ENCODE data around the gene CFDP1.

The CFDP1 gene

DNA sequence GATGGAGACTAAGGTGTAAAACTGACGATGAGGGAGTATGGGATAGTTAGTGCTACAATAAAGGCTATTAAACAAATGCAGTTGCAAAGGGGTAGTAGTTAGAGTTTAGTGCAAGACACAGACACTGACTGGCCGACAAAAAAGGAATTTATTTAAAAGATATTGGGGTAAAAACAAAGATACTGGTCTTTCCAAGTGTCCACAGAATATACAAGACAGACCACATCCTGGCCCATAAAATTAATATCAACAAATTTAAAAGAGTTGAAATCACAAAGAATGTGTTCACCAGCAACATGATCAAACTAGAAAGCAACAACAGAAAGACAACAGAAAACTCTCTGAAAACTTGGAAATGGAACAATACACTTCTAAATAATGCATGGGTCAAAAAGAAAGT lies 54.7 kb downstream of the CFDP1 start:
- H3K4me1 ChIP-seq = peaks cover 18% of the 10 kb centered on the region
- no peak overlapping the region for H3K9ac ChIP-seq
- TF ChIP-seq Cebpa-rat (IDR thresholded peaks at IDR 0.05) = no peak
- peaks cover 82% of the 10 kb centered on the region for H4K20me1 ChIP-seq
- H3K36me3 ChIP-seq = peaks cover 43% of the 10 kb centered on the region
- no peaks in the 10 kb centered on the region for H3K27me3 ChIP-seq
- H3K4me2 ChIP-seq = no peak overlapping the region
- no peak overlapping the region for H3K4me3 ChIP-seq
- H3K27ac ChIP-seq = no peak overlapping the region
- no peaks in the 10 kb centered on the region for H3K9me3 ChIP-seq

DNA sequence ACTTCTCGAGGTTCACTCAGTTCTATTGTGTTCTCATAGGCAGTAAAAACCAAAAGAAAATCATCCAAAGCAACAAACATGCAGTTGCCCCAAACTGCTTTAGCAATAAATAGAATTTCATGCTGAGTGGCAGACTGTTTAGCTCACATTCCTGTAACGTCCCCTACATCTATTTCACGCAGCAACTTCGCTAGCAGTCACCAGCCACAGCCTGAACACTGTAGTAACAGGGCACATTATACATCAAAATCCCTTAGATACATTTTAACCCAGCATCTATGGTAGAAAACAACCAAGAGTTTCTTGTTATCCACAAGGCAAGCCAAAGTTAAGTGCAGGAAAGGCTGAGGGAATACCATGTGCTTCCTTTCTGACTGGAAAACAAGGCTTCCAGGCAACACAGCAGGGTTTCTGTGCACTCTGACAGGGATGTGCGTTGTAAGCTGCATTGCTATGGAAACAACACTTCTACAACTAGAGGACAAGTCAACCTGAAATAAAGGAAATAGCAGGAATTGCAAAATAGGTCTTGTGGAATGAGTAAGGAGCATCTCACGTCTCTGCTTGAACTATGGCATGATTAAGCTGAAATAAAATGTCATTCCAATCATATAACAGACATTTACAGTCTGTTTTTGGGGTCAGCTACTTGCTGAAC lies 55.4 kb downstream of the CFDP1 start:
- Histone ChIP-seq H3K27me3 (no peaks in the 10 kb centered on the region), H3K36me3 (peaks cover 43% of the 10 kb centered on the region), H3K4me2 (no peak overlapping the region), H3K4me3 (no peak overlapping the region), H3K9ac (no peak overlapping the region), H3K9me3 (no peaks in the 10 kb centered on the region), H3K27ac (no peak overlapping the region), H4K20me1 (peaks cover 83% of the 10 kb centered on the region), H3K4me1 (peaks cover 18% of the 10 kb centered on the region)
- no peak for TF ChIP-seq Cebpa-rat (IDR thresholded peaks at IDR 0.05)

DNA sequence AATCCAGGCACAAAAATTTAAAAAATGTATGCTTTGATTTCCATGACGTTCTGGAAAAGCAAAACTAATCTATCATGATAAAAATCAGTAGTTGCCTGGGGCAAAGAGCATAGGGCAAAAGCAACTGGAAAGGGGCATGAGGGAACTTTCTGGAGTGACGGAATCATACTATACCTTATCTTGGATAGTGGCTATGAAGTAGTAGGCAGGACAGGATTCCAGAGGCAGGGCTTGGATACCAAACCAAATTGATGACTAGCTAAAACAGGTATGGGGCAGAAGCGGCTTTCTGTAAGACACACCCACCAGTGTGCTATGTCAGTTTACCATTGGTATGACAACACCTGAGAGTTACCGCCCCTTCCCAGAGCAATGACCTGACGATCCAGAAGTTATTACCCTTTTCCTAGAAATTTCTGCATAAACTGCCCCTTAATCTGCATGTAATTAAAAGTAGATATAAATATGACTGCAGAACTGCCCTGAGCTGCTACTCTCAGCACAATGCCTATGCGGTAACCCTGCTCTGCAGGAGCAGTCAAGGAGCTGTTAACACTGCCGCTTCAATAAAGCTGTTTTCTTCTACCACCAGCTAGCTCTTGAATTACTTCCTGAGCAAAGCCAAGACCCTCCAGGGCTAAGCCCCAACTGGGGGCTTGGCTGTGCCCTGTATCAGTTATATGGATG lies 56.7 kb downstream of the CFDP1 start:
- Histone ChIP-seq H3K4me2 (no peak overlapping the region), H3K36me3 (peaks cover 39% of the 10 kb centered on the region), H3K27me3 (no peaks in the 10 kb centered on the region), H4K20me1 (peaks cover 77% of the 10 kb centered on the region), H3K9me3 (no peaks in the 10 kb centered on the region), H3K9ac (no peak overlapping the region), H3K27ac (no peak overlapping the region), H3K4me3 (no peak overlapping the region), H3K4me1 (peaks cover 18% of the 10 kb centered on the region)
- no peak for TF ChIP-seq Cebpa-rat (IDR thresholded peaks at IDR 0.05)

DNA sequence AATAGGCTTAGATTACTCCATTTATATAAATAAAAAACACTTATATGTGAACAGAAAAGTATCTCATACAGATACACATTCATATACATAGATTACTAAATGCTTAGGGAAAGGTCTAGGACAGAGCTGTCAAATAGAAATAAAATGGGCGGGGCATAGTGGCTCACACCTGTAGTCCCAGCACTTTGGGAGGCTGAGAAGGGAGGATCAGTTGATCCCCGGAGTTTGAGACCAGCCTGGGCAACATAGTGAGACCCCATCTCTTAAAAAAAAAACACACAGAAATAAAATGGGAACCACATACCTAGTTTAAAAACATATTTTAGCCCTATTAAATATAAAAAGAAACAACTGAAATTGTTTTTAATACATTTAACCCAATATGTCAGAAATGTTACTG lies 58.9 kb downstream of the CFDP1 start:
- peaks cover 46% of the 10 kb centered on the region for H3K36me3 ChIP-seq
- TF ChIP-seq Cebpa-rat (IDR thresholded peaks at IDR 0.05) = no peak
- peaks cover 55% of the 10 kb centered on the region for H4K20me1 ChIP-seq
- H3K9me3 ChIP-seq = no peaks in the 10 kb centered on the region
- H3K4me1 ChIP-seq = peaks cover under 1% of the 10 kb centered on the region; the same call in 1 of the 2 replicates
- H3K9ac ChIP-seq = no peak overlapping the region
- no peak overlapping the region for H3K27ac ChIP-seq
- no peak overlapping the region for H3K4me3 ChIP-seq
- H3K4me2 ChIP-seq = no peak overlapping the region
- no peaks in the 10 kb centered on the region for H3K27me3 ChIP-seq

DNA sequence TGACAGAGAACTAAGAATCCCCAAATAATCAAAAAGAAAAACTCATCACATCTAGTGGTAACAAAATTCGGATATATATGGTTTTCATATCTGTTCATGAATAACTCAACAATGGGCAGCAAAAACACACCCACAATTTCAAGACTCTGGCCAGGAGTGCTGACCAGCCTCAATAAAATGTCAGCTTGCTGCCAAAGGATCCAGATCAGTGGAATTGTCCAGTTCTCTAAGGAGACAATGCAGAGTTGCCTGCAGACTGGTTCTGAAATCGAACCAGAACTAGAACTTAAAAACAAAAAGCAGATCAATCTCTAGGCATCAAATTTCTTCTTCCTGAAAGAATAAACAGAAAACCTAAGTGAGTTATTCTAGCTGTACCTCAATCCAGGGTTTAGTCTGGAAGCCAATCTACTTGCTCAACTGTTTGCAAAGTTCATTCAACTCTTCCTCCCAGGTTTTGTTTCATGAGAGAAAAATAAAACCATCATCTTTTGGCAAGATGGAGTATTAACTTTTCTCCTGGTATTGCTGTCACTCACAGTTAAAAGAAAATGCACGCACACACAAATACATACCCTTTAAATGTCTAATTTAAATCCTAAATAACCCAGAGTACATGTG lies 61.0 kb downstream of the CFDP1 start:
- Histone ChIP-seq H3K4me2 (no peak overlapping the region), H3K4me3 (no peak overlapping the region), H4K20me1 (peaks cover 35% of the 10 kb centered on the region)

DNA sequence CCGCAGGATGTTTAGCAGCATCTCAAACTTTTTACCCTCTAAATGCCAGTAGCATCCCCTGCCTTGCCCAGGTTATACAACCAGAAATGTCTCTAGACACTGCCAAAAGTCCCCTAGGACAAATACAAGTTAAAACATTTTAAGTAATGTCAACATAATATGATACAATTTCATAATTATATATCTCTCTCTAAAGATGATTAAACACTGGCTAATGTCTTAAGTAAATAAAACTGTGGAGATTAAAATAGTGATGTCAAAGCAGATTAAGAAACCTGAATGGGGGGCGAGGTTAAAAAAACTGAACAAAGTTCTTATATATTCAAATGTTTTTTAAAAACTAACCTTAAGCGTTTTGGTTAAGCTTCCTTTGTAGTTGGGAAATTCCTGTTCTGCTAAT lies 62.1 kb downstream of the CFDP1 start:
- Histone ChIP-seq H3K4me2 (no peak overlapping the region), H3K27ac (no peak overlapping the region), H3K9me3 (no peaks in the 10 kb centered on the region), H3K9ac (no peak overlapping the region), H3K36me3 (peaks cover 31% of the 10 kb centered on the region), H4K20me1 (peaks cover 23% of the 10 kb centered on the region), H3K27me3 (no peaks in the 10 kb centered on the region), H3K4me1 (no peaks in the 10 kb centered on the region), H3K4me3 (no peak overlapping the region)
- no peak for TF ChIP-seq Cebpa-rat (IDR thresholded peaks at IDR 0.05)

More for the DNA sequence above, 61.0 kb downstream of the CFDP1 start:
- Histone ChIP-seq H3K9me3 (no peaks in the 10 kb centered on the region), H3K27me3 (no peaks in the 10 kb centered on the region), H3K36me3 (peaks cover 34% of the 10 kb centered on the region), H3K9ac (no peak overlapping the region), H3K4me1 (no peaks in the 10 kb centered on the region), H3K27ac (no peak overlapping the region)
- no peak for TF ChIP-seq Cebpa-rat (IDR thresholded peaks at IDR 0.05)

DNA sequence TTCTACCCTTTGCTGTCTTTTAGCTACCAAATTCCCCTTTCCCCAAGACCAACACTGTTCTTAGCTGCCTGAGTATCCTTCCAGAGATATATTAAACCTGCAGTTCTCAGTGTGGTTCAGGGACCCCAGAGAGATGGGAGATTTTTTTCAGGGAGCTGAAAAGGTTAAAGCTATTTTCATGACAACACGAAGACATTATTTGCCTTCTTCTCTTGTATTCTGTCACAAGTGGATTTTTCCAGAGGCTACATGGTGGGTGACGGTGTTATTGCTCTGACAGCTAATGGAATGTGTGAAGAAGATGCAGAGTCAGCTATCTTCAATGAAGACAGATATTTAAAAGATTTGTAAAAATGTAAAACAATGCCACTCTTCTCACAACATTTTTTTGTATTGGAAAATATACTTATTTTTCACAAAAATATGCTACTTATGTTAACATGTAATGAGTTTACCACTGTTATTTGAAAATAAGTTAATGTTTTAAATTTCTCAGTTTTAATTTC lies 69.0 kb downstream of the CFDP1 start:
- Histone ChIP-seq H3K27me3 (no peaks in the 10 kb centered on the region), H3K27ac (no peak overlapping the region), H3K9ac (no peak overlapping the region), H3K4me1 (no peaks in the 10 kb centered on the region), H3K4me2 (no peak overlapping the region), H4K20me1 (0 out of 2 replicates have a peak, but pooled peaks cover 6% of the 10 kb centered on the region), H3K4me3 (no peak overlapping the region), H3K9me3 (no peaks in the 10 kb centered on the region), H3K36me3 (peaks cover 40% of the 10 kb centered on the region)
- no peak for TF ChIP-seq Cebpa-rat (IDR thresholded peaks at IDR 0.05)

DNA sequence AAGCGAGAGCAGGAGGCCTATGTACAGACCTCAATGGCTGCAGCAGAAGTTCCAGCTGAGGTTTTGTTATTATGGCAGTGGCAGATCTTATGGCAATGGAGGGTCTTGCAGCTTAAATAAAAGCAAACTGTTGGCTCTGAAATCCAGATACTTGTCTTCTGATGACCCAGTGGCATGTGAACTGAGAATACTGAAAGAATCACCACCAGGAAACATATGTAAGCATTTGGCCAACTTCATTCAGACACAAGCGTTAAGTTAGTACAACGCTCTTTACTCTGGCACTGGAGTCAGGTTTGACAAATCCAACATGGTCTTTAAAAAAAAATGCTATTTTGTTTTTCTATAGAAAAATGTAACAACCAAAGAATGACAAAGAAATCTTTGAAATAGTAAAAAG lies 70.5 kb downstream of the CFDP1 start:
- no peak for TF ChIP-seq Cebpa-rat (IDR thresholded peaks at IDR 0.05)
- Histone ChIP-seq H3K9me3 (no peaks in the 10 kb centered on the region), H3K9ac (no peak overlapping the region), H4K20me1 (0 out of 2 replicates have a peak, but pooled peaks cover 6% of the 10 kb centered on the region), H3K4me3 (no peak overlapping the region), H3K4me1 (no peaks in the 10 kb centered on the region), H3K36me3 (peaks cover 38% of the 10 kb centered on the region), H3K27me3 (no peaks in the 10 kb centered on the region), H3K4me2 (no peak overlapping the region), H3K27ac (no peak overlapping the region)

DNA sequence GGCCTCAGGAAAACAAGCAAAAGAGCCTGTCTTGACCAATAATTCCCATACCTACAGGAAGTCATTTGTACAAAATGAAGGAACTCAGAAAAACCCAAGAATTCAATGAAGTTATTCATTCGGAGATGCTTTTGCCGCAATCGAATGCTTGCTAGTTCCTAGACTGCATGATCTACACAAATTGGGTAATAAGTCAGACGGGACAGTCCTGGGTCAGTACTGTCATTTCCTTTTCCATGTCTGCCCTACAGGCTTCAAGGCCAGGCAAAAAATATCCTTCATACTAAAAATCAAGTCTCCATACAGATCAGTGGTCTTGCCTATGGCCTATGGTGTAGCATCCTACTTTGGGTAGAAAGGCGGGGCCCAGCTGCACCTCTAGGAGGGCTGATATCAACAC lies 71.4 kb downstream of the CFDP1 start:
- H3K9me3 ChIP-seq = no peaks in the 10 kb centered on the region
- H3K27ac ChIP-seq = no peak overlapping the region
- H3K4me1 ChIP-seq = no peaks in the 10 kb centered on the region
- no peak overlapping the region for H3K4me3 ChIP-seq
- H3K9ac ChIP-seq = no peak overlapping the region
- no peak for TF ChIP-seq Cebpa-rat (IDR thresholded peaks at IDR 0.05)
- H3K4me2 ChIP-seq = no peak overlapping the region
- peaks cover 46% of the 10 kb centered on the region for H3K36me3 ChIP-seq
- no peaks in the 10 kb centered on the region for H3K27me3 ChIP-seq
- 0 out of 2 replicates have a peak, but pooled peaks cover 6% of the 10 kb centered on the region for H4K20me1 ChIP-seq

DNA sequence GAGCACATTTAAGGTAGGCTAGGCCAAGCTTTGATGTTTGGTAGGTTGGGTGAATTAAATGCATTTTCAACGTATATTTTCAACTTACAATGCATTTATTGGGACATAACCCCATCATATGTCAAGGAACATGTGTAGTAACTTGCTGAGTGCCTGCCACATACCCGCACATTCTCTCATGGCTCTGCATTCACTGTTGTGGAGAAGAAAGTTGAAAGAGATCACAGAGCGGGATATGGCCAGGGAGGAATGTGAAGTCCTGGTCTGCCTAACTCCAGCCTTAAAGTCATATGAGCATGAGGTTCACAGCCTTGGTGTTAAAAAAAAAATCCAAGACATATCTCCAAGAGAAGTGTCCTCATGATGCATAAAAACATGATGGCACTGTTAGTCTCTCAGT lies 79.1 kb downstream of the CFDP1 start:
- H3K36me3 ChIP-seq = peaks cover 23% of the 10 kb centered on the region
- H3K27me3 ChIP-seq = no peaks in the 10 kb centered on the region
- no peak overlapping the region for H3K9ac ChIP-seq
- H3K4me3 ChIP-seq = no peak overlapping the region
- H3K27ac ChIP-seq = no peak overlapping the region
- no peaks in the 10 kb centered on the region for H4K20me1 ChIP-seq
- TF ChIP-seq Cebpa-rat (IDR thresholded peaks at IDR 0.05) = no peak
- H3K9me3 ChIP-seq = no peaks in the 10 kb centered on the region
- no peaks in the 10 kb centered on the region for H3K4me1 ChIP-seq
- H3K4me2 ChIP-seq = no peak overlapping the region
